SK-N-SH (cell line): ENCODE data around the gene ZNF484. TPM values are rescaled to one million over a fixed set of nuclear protein-coding genes. Genes with fewer than 3 reads are reported as not detected.
"Not testable (repeated sequence)": the region's sequence is repeated elsewhere in the genome, so short reads cannot be mapped to it uniquely, and the experiment has no call there.

Experiments used
- CTCF ChIA-PET: fragments of 300-600, 350-600 bp; formaldehyde crosslinking; extraction: SDS; loops from one replicate; lab custom pipeline; 2021; lab: Yijun Ruan, JAX
- POLR2A ChIA-PET: fragments of 350-600 bp; sonication (Branson Sonifier 250); formaldehyde crosslinking; extraction: SDS; loops from one replicate; lab custom pipeline; 2020; ENCODE audit warnings: antibody characterized with exemption, inconsistent platforms; lab: Yijun Ruan, JAX
- DNase-seq: peaks from one replicate; pipeline ENCODE4 v3.0.0; 2012
- H2AFZ ChIP-seq: fragments of 200-600 bp; sonication (generic); 2 replicates; pipeline ENCODE4 v1.8.1; 2016; ENCODE audit warnings: antibody characterized with exemption, mild to moderate bottlenecking, low read depth
- H3F3A ChIP-seq: fragments of 200-600 bp; sonication (generic); replicated peaks from 2 replicates; pipeline ENCODE3; 2016; ENCODE audit warnings: antibody characterized with exemption, mild to moderate bottlenecking; ENCODE audit not compliant: insufficient read depth
- H3K27ac ChIP-seq, 2 experiments: fragments of 200-500 bp in 1 of 2; fragments of 200-600 bp in 1 of 2; sonication (Bioruptor generic) in 1 of 2; sonication (generic), shearing (Covaris generic) in 1 of 2; 2 replicates each; pipeline versions ENCODE4 v1.5.1 to v1.6.1; 2014 to 2016; ENCODE audit warnings: low read depth in 2 of 2, inconsistent platforms in 1 of 2, low read length in 1 of 2, mild to moderate bottlenecking in 1 of 2, mixed read lengths in 1 of 2
- H3K27me3 ChIP-seq: fragments of 200-600 bp; sonication (generic), shearing (Covaris generic); 2 replicates; pipeline ENCODE4 v1.6.1; 2016; ENCODE audit warnings: mixed run types; ENCODE audit not compliant: insufficient read depth
- H3K36me3 ChIP-seq, 2 experiments: fragments of 200-500 bp in 1 of 2; fragments of 200-600 bp in 1 of 2; sonication (Bioruptor generic) in 1 of 2; sonication (generic) in 1 of 2; replicated peaks in 1 of 2; 2 replicates each; pipeline versions ENCODE3 to v1.5.1; 2014 to 2016; ENCODE audit warnings: low read length in 1 of 2, mild to moderate bottlenecking in 1 of 2; ENCODE audit not compliant: insufficient read depth in 2 of 2, control insufficient read depth in 1 of 2
- H3K4me1 ChIP-seq, 2 experiments: fragments of 200-500 bp in 1 of 2; fragments of 200-600 bp in 1 of 2; sonication (Bioruptor generic) in 1 of 2; sonication (generic), shearing (Covaris generic) in 1 of 2; 2 replicates each; pipeline versions ENCODE4 v1.5.1 to v1.6.1; 2014 to 2016; ENCODE audit warnings: low read depth in 1 of 2, low read length in 1 of 2, mixed run types in 1 of 2; ENCODE audit not compliant: insufficient read depth in 2 of 2, control insufficient read depth in 1 of 2
- H3K4me2 ChIP-seq: fragments of 200-600 bp; sonication (generic), shearing (Covaris generic); 2 replicates; pipeline ENCODE4 v1.6.1; 2017; ENCODE audit warnings: mixed run types
- H3K4me3 ChIP-seq, 2 experiments: fragments of 200-500 bp in 1 of 2; fragments of 200-600 bp in 1 of 2; sonication (Bioruptor generic) in 1 of 2; sonication (generic), shearing (Covaris generic) in 1 of 2; 2 replicates each; pipeline versions ENCODE4 v1.5.1 to v1.8.1; 2014 to 2016; ENCODE audit warnings: low read depth in 2 of 2, inconsistent platforms in 1 of 2, low read length in 1 of 2, mild to moderate bottlenecking in 1 of 2, mixed read lengths in 1 of 2, moderate library complexity in 1 of 2
- H3K79me2 ChIP-seq: fragments of 200-600 bp; sonication (generic); 2 replicates; pipeline ENCODE4 v1.8.1; 2017; ENCODE audit warnings: mild to moderate bottlenecking; ENCODE audit not compliant: insufficient read depth
- H3K9ac ChIP-seq: fragments of 200-600 bp; sonication (generic); 2 replicates; pipeline ENCODE4 v1.6.1; 2017; ENCODE audit warnings: mixed run types
- H3K9me2 ChIP-seq: fragments of 200-600 bp; sonication (generic); 2 replicates; pipeline ENCODE4 v1.6.1; 2017; ENCODE audit warnings: mixed run types
- H3K9me3 ChIP-seq: fragments of 200-600 bp; sonication (generic); 2 replicates; pipeline ENCODE4 v1.6.1; 2017; ENCODE audit warnings: mixed run types, mild to moderate bottlenecking, moderate library complexity
- H4K20me1 ChIP-seq: fragments of 200-600 bp; sonication (generic); 2 replicates; pipeline ENCODE4 v1.6.1; 2017; ENCODE audit warnings: mild to moderate bottlenecking, mixed run types; ENCODE audit not compliant: insufficient read depth
- EP300 ChIP-seq, 2 experiments: IDR thresholded peaks; 2 replicates each; pipeline versions ENCODE4 v1.4.0 to v1.6.1; 2012; ENCODE audit warnings: borderline replicate concordance in 1 of 2, low read depth in 1 of 2, low read length in 1 of 2
- FOXJ3 ChIP-seq: sonication (generic); formaldehyde crosslinking; IDR thresholded peaks from 2 replicates; pipeline ENCODE4 v1.5.1; 2020; ENCODE audit warnings: mild to moderate bottlenecking, missing genetic modification reagents
- FOXM1 ChIP-seq: IDR thresholded peaks from 2 replicates; pipeline ENCODE4 v1.4.0; 2012; ENCODE audit warnings: low read depth, mild to moderate bottlenecking
- GATA2 ChIP-seq: sonication (generic); formaldehyde crosslinking; IDR thresholded peaks from 2 replicates; pipeline ENCODE4 v1.5.0; 2020; ENCODE audit warnings: mild to moderate bottlenecking, missing genetic modification reagents
- IRF3 ChIP-seq: fragments of 150-350 bp; IDR thresholded peaks from 2 replicates; pipeline ENCODE4 v1.6.1; 2016; ENCODE audit warnings: mild to moderate bottlenecking, low read depth, low read length
- MXI1 ChIP-seq: IDR thresholded peaks from 2 replicates; pipeline ENCODE4 v1.6.1; 2012; ENCODE audit warnings: mild to moderate bottlenecking, low read depth, low read length, improper control_type of control experiment
- NRF1 ChIP-seq: IDR thresholded peaks from 2 replicates; pipeline ENCODE4 v1.6.1; 2012; ENCODE audit warnings: low read depth, mild to moderate bottlenecking, low read length
- RAD21 ChIP-seq: IDR thresholded peaks from 2 replicates; pipeline ENCODE4 v1.6.1; 2012; ENCODE audit warnings: mild to moderate bottlenecking, low read length
- REST ChIP-seq: IDR thresholded peaks from 2 replicates; pipeline ENCODE4 v1.6.1; 2012; ENCODE audit warnings: mild to moderate bottlenecking, low read depth, low read length, moderate library complexity
- RFX5 ChIP-seq: IDR thresholded peaks from 2 replicates; pipeline ENCODE4 v1.6.1; 2012; ENCODE audit warnings: mild to moderate bottlenecking, improper control_type of control experiment, low read length
- SIN3A ChIP-seq: IDR thresholded peaks from 2 replicates; pipeline ENCODE4 v1.6.1; 2012; ENCODE audit warnings: low read depth, mild to moderate bottlenecking, low read length, moderate library complexity, borderline replicate concordance
- SMC3 ChIP-seq: IDR thresholded peaks from 2 replicates; pipeline ENCODE4 v1.6.1; 2012; ENCODE audit warnings: low read depth, low read length, improper control_type of control experiment
- TAF1 ChIP-seq: IDR thresholded peaks from 2 replicates; pipeline ENCODE4 v1.6.1; 2012; ENCODE audit warnings: low read depth, mild to moderate bottlenecking, low read length, moderate library complexity, borderline replicate concordance
- YY1 ChIP-seq: IDR thresholded peaks from 2 replicates; pipeline ENCODE4 v1.4.0; 2012; ENCODE audit warnings: low read depth, mild to moderate bottlenecking
- WGBS: methylation state at CpG from one replicate; pipeline ENCODE4 v1.1.6; 2017; ENCODE audit warnings: low lambda C conversion rate; 5-methylcytosine and 5-hydroxymethylcytosine counted together
- polyA plus RNA-seq, 3 experiments: library from polyadenylated mRNA; depleted of rRNA; stranded (reverse); fragments of >200 nt; gene quantifications; 2 replicates each; pipeline ENCODE4 v1.2.3, GENCODE V29; 2012
- TF ChIP-seq, protein P1 (sequence below): IDR thresholded peaks from 2 replicates; pipeline ENCODE4 v1.4.0; 2012; ENCODE audit warnings: low read depth, borderline replicate concordance

The ZNF484 gene
- polyA plus RNA-seq, 1 of the 3 experiments (the other 2 are of a cell fraction): 0.79 TPM

GRCh38 chr9:92894711-92895362, 17.0 kb upstream of the ZNF484 start:
- no peaks in the 10 kb centered on the region for H3F3A ChIP-seq
- TF ChIP-seq FOXJ3 (CRISPR knock-in tag): no peak
- no peak for TF ChIP-seq MXI1
- no peak for TF ChIP-seq RFX5
- TF ChIP-seq GATA2 (CRISPR knock-in tag): no peak
- TF ChIP-seq FOXM1: no peak
- no peak for TF ChIP-seq SMC3
- no peak for TF ChIP-seq YY1
- no peak for TF ChIP-seq NRF1
- TF ChIP-seq SIN3A: no peak
- TF ChIP-seq, protein P1, sequence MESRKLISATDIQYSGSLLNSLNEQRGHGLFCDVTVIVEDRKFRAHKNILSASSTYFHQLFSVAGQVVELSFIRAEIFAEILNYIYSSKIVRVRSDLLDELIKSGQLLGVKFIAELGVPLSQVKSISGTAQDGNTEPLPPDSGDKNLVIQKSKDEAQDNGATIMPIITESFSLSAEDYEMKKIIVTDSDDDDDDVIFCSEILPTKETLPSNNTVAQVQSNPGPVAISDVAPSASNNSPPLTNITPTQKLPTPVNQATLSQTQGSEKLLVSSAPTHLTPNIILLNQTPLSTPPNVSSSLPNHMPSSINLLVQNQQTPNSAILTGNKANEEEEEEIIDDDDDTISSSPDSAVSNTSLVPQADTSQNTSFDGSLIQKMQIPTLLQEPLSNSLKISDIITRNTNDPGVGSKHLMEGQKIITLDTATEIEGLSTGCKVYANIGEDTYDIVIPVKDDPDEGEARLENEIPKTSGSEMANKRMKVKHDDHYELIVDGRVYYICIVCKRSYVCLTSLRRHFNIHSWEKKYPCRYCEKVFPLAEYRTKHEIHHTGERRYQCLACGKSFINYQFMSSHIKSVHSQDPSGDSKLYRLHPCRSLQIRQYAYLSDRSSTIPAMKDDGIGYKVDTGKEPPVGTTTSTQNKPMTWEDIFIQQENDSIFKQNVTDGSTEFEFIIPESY: no peak
- no peak for TF ChIP-seq IRF3
- TF ChIP-seq TAF1: no peak
- no peak for TF ChIP-seq EP300 (IDR thresholded peaks at IDR 0.05; ENCODE audit: borderline replicate concordance in 1 of 2, low read depth in 1 of 2, low read length in 1 of 2)
- no peak for TF ChIP-seq RAD21
- TF ChIP-seq REST: no peak
- TF ChIP-seq, all 33 proteins: peak for 0
- Histone ChIP-seq H3K36me3 (no peaks in the 10 kb centered on the region), H3K4me2 (no peak overlapping the region), H3K79me2 (no peaks in the 10 kb centered on the region), H3K4me3 (no peak overlapping the region), H3K9ac (no peak overlapping the region), H3K9me2 (no peaks in the 10 kb centered on the region), H3K4me1 (no peaks in the 10 kb centered on the region), H2AFZ (no peak overlapping the region), H3K27me3 (no peaks in the 10 kb centered on the region), H3K9me3 (no peaks in the 10 kb centered on the region), H3K27ac (no peak overlapping the region), H4K20me1 (no peaks in the 10 kb centered on the region)
- ChIA-PET POLR2A (no interaction called here), CTCF (no interaction called here)
- DNase-seq: no peak
- 13% methylated on average over 4 of the region's 6 CpGs for WGBS

- not testable (repeated sequence) for H3K9ac ChIP-seq
These were observed 16.2 kb upstream of the ZNF484 start for GRCh38 chr9:92893916-92894610.

DNA sequence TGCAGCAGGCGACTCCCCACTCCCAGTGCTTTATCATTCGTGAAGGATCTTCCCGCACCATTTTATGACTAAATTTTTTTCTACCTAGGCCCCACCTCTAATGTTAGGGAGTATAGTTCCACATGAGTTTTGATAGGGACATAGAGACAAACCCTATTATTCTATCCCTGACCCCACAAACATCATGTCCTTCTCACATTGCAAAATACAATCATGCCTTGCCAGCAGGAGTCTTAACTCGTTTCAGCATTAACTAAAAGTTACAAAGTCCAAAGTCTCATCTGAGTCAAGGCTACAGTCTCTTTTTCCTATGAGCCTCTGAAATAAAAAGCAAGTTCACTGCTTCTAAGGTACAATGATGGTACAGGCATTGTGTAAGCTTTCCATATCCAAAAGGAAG, 14.4 kb upstream of the ZNF484 start:
- H3K9me3 ChIP-seq: not testable (repeated sequence)

More at GRCh38 chr9:92893916-92894610, 16.2 kb upstream of the ZNF484 start:
- WGBS: 46% methylated on average over 4 of the region's 6 CpGs
- H3K27me3 ChIP-seq, H4K20me1 ChIP-seq, H3K4me3 ChIP-seq, H3K4me2 ChIP-seq, POLR2A ChIA-PET, CTCF ChIA-PET, H2AFZ ChIP-seq, H3K27ac ChIP-seq, DNase-seq, H3K9me3 ChIP-seq, H3K9me2 ChIP-seq, H3F3A ChIP-seq, H3K36me3 ChIP-seq, H3K4me1 ChIP-seq, H3K79me2 ChIP-seq: not testable (repeated sequence)

More for the DNA sequence above, 14.4 kb upstream of the ZNF484 start:
- WGBS: 17% methylated on average over 4 of the region's 4 CpGs
- H3K79me2 ChIP-seq, H4K20me1 ChIP-seq, H3K4me3 ChIP-seq, H3K9ac ChIP-seq, H3K9me2 ChIP-seq, H3K27ac ChIP-seq, H3K4me2 ChIP-seq, CTCF ChIA-PET, H3F3A ChIP-seq, H3K4me1 ChIP-seq, H2AFZ ChIP-seq, POLR2A ChIA-PET, H3K36me3 ChIP-seq, DNase-seq, H3K27me3 ChIP-seq: not testable (repeated sequence)
